HL-60 (cell line): ENCODE data around the gene SH3RF3.

Source experiments
- DNase-seq, 2 experiments: peaks; one replicate each; pipeline ENCODE4 v3.0.0-alpha.2; 2010 to 2020; ENCODE audit warnings: low read depth in 1 of 2, low spot score in 1 of 2
- H3K27ac ChIP-seq: fragments of 250-450 bp; sonication (Bioruptor Pico); replicated peaks from 2 replicates; pipeline ENCODE4 v1.5.1; 2020; ENCODE audit warnings: mild to moderate bottlenecking, moderate library complexity
- H3K27me3 ChIP-seq: fragments of 250-450 bp; sonication (Bioruptor Pico); 2 replicates; pipeline ENCODE4 v1.5.1; 2021; ENCODE audit warnings: mild to moderate bottlenecking, moderate library complexity; ENCODE audit not compliant: insufficient read depth, poor library complexity, severe bottlenecking
- H3K4me3 ChIP-seq: replicated peaks from 2 replicates; pipeline ENCODE4 v1.5.1; 2011; ENCODE audit warnings: mild to moderate bottlenecking, control low read depth, low read length; ENCODE audit not compliant: insufficient read depth
- CTCF ChIP-seq: IDR thresholded peaks from one replicate; pipeline ENCODE4 v1.5.1; 2011; ENCODE audit warnings: low read length, control low read depth, inconsistent platforms; ENCODE audit not compliant: insufficient read depth
- GABPA ChIP-seq: IDR thresholded peaks from 2 replicates; pipeline ENCODE4 v1.6.1; 2012; ENCODE audit warnings: low read depth
- POLR2AphosphoS5 ChIP-seq: IDR thresholded peaks from 2 replicates; pipeline ENCODE4 v1.6.1; 2012; ENCODE audit warnings: low read depth
- SPI1 ChIP-seq: IDR thresholded peaks from 2 replicates; pipeline ENCODE4 v1.6.1; 2012; ENCODE audit warnings: low read depth, mild to moderate bottlenecking, borderline replicate concordance
- TF ChIP-seq, protein P1 (sequence below): IDR thresholded peaks from 2 replicates; pipeline ENCODE4 v1.6.1; 2012; ENCODE audit warnings: low read depth; ENCODE audit not compliant: insufficient replicate concordance

Gene SH3RF3

DNA sequence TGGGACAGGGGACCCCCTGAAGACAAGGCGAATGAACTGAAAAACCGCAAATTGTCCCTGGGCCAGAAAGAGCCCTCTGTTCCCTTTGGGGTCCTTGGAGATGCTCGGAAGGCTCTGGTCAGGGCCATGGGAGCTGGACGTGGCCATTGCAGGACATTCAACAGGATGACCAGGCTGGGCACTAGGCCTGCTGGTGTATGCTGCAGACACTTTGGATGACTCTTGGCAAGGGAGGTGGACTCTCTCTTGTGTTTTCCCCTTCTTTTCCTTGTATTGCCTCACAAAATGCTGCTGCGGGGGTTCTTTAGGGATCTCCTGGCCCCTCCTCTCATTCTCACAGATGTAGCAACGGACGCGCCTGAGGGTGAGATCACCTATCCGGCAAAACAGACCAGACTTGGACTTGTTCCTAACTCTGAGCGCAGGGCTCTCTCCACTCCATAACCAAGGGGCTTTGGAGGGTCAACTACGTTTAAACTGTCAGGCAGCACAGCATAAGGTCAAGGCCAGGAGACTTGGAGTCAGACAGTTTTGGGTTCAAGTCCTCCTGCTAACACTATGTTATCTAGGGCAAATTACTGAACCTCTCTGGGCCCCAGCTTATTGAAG, 41.8 kb upstream of the SH3RF3 start:
- no peak for TF ChIP-seq SPI1
- TF ChIP-seq, protein P1, sequence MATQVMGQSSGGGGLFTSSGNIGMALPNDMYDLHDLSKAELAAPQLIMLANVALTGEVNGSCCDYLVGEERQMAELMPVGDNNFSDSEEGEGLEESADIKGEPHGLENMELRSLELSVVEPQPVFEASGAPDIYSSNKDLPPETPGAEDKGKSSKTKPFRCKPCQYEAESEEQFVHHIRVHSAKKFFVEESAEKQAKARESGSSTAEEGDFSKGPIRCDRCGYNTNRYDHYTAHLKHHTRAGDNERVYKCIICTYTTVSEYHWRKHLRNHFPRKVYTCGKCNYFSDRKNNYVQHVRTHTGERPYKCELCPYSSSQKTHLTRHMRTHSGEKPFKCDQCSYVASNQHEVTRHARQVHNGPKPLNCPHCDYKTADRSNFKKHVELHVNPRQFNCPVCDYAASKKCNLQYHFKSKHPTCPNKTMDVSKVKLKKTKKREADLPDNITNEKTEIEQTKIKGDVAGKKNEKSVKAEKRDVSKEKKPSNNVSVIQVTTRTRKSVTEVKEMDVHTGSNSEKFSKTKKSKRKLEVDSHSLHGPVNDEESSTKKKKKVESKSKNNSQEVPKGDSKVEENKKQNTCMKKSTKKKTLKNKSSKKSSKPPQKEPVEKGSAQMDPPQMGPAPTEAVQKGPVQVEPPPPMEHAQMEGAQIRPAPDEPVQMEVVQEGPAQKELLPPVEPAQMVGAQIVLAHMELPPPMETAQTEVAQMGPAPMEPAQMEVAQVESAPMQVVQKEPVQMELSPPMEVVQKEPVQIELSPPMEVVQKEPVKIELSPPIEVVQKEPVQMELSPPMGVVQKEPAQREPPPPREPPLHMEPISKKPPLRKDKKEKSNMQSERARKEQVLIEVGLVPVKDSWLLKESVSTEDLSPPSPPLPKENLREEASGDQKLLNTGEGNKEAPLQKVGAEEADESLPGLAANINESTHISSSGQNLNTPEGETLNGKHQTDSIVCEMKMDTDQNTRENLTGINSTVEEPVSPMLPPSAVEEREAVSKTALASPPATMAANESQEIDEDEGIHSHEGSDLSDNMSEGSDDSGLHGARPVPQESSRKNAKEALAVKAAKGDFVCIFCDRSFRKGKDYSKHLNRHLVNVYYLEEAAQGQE, result no peak
- no peak for DNase-seq
- no peaks in the 10 kb centered on the region for H3K27me3 ChIP-seq
- no peak overlapping the region for H3K27ac ChIP-seq
- no peak overlapping the region for H3K4me3 ChIP-seq

DNA sequence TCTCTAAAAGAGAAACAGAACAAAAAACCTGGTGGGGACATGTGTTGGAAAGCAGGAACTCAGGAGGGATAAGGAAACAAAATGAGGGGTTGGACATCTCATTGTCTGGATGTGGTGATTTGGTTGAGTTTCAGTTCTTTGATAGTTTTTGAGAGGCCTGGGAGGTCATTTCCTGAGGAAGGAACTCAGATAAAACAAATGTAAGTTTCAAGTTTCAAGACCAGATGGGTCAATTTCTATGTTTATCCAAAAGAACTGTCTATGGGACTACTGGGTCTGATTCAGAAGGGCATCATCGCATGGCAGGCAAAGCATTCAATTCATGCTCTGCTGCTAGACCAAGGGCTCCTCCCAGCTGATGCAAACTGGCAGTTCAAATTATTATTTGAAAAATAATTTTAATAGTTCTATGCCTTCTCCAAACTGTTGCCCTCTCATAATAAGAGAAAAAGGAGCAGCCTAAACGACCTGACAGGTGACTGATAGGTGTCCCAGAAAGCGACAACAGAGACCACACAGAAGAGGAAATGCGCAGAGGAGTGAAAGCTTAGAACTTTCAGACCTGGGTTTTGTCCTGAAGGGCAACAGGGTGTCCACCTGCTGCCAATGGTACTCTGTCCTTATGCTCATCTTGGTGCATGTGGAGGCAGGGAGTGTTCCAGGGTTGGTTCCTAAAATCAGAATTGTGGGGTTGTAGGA, 39.3 kb upstream of the SH3RF3 start:
- H3K4me3 ChIP-seq, result no peak overlapping the region
- no peak for TF ChIP-seq POLR2AphosphoS5
- TF ChIP-seq, protein P1, result no peak
- TF ChIP-seq SPI1, result no peak
- no peak for TF ChIP-seq CTCF
- no peak for TF ChIP-seq GABPA
- DNase-seq, result no peak
- H3K27me3 ChIP-seq, result no peaks in the 10 kb centered on the region
- H3K27ac ChIP-seq, result no peak overlapping the region

GRCh38 chr2:109091526-109091925, 37.5 kb upstream of the SH3RF3 start:
- no peak overlapping the region for H3K4me3 ChIP-seq
- no peak for DNase-seq
- TF ChIP-seq POLR2AphosphoS5, result no peak
- TF ChIP-seq, protein P1, result no peak
- TF ChIP-seq GABPA, result no peak
- TF ChIP-seq SPI1, result no peak
- TF ChIP-seq CTCF, result no peak
- H3K27ac ChIP-seq, result no peak overlapping the region
- no peaks in the 10 kb centered on the region for H3K27me3 ChIP-seq
